ENCODE data around the gene CREBBP.

DNA sequence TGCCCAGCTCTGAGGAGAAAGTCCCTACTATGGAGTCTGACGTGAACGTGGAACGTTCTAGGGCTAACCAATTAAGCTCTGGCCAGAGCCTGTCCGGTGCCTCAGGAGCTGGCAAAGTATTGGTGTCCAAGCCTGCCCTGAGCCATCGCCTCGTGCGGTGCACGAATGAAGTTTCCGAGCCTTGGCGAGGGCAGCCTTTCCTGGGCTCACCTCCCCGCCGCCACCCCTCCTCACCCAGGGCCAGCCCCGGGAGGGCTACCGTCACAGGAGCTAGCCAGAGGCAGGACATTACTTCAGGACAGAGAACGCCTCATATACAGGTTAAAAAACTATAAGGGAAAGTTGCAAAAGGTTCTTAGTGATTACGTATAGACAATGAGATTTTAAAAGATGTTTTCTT lies 139.6 kb downstream of the CREBBP start:
- no peak for TF ChIP-seq POLR2A (IDR thresholded peaks at IDR 0.05; ENCODE audit: low read length)
- no peak for TF ChIP-seq GATA1 (IDR thresholded peaks at IDR 0.05; ENCODE audit: low read depth, low read length)

Measured in erythroblast (primary cell).